HG02610 (cell line): Measurements from ENCODE around the gene KLHL29.

Source experiments
- ATAC-seq: cut with Tn5 transposase; IDR thresholded peaks from one replicate; pipeline ENCODE4 v1.9.1; 2021; ENCODE audit warnings: mild to moderate bottlenecking, moderate library complexity; ENCODE audit not compliant: unreplicated experiment

The KLHL29 gene

GRCh38 chr2:23526114-23526513 is 141.1 kb downstream of the KLHL29 start:
- ATAC-seq: no peak

GRCh38 chr2:23526835-23527790 is 142.1 kb downstream of the KLHL29 start:
- no peak for ATAC-seq

- ATAC-seq: no peak
These were observed 143.2 kb downstream of the KLHL29 start for GRCh38 chr2:23528171-23528570.

- no peak for ATAC-seq
These were observed 143.7 kb downstream of the KLHL29 start for GRCh38 chr2:23528690-23529089.

- no peak for ATAC-seq
These were observed 144.7 kb downstream of the KLHL29 start for GRCh38 chr2:23529659-23530058.

- ATAC-seq: no peak
These were observed 145.4 kb downstream of the KLHL29 start for GRCh38 chr2:23530206-23530908.

- ATAC-seq: no peak
These were observed 145.9 kb downstream of the KLHL29 start for GRCh38 chr2:23530909-23531276.

- ATAC-seq: no peak
These were observed 146.3 kb downstream of the KLHL29 start for GRCh38 chr2:23531280-23531679.

GRCh38 chr2:23531881-23532280 is 146.9 kb downstream of the KLHL29 start:
- ATAC-seq: no peak

GRCh38 chr2:23532391-23533337 is 147.7 kb downstream of the KLHL29 start:
- ATAC-seq: peak; percentile 73

GRCh38 chr2:23533338-23533695 is 148.3 kb downstream of the KLHL29 start:
- ATAC-seq: peak; percentile 9

- ATAC-seq: no peak
These were observed 149.8 kb downstream of the KLHL29 start for GRCh38 chr2:23534771-23535170.

GRCh38 chr2:23536326-23536725 is 151.3 kb downstream of the KLHL29 start:
- ATAC-seq: no peak

- ATAC-seq: no peak
These were observed 153.0 kb downstream of the KLHL29 start for GRCh38 chr2:23537991-23538390.

GRCh38 chr2:23538566-23538965 is 153.6 kb downstream of the KLHL29 start:
- no peak for ATAC-seq

- ATAC-seq: no peak
These were observed 155.9 kb downstream of the KLHL29 start for GRCh38 chr2:23540804-23541360.

GRCh38 chr2:23541503-23542229 is 156.7 kb downstream of the KLHL29 start:
- no peak for ATAC-seq

GRCh38 chr2:23542230-23542789 is 157.3 kb downstream of the KLHL29 start:
- ATAC-seq: no peak

- ATAC-seq: no peak
These were observed 158.3 kb downstream of the KLHL29 start for GRCh38 chr2:23543302-23543701.

- no peak for ATAC-seq
These were observed 158.7 kb downstream of the KLHL29 start for GRCh38 chr2:23543728-23544127.
